ENCODE data around the gene RNU4-1. TPM values are rescaled to one million over a fixed set of nuclear protein-coding genes. Genes with fewer than 3 reads are reported as not detected.

The RNU4-1 gene
- total RNA-seq, 4 donors from 2014 or later = under 0.01 TPM

DNA sequence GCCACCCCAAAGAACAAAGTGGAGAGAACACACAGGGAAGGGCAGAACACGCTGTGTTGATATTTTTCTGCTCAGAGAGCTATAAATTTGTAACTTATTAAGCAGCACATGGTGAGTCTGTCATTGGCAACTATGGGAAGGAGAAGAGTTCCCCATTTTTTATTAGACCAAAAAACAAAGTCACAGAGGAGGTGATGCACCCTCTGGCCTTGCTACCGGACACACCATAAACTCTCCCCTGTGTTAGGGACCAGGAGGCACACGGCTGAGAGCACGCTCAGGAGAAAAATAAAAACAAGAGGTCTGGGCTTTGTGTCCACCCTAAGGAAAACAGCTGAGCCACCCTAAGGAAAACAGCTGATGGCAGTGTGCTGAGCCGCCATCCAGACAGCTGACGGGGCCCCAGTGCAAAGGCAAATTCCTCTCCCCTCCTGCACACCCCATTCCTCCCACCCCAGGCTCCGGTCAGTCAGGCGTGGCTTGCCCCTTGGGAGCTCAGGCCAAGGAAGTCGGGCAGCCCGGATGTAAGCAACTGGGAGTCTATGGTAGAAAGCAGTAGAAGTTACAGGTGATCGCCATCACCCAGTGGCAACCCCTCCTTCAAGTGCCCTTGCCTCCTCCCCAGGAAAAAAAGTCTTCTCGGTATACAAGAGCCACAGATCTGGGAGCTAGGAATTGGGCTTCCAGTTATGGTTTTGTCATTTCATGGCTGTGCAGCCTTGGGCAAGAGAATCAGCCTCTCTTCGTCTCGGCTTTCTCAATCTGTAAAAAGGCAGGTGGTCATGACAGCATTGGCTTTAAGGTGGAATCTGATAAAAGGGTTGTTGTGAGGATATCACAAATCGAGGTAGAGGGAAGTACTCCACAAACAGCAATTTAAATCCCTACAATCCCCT lies 29.9 kb downstream of the RNU4-1 start:
- TF ChIP-seq CTCF (IDR thresholded peaks at IDR 0.05) = no peak
- TF ChIP-seq POLR2A (IDR thresholded peaks at IDR 0.05) = no peak
- H3K9me3 ChIP-seq = no peaks in the 10 kb centered on the region
- peaks cover 0 to 65% (median 3%) of the 10 kb centered on the region in 4 donors for H3K4me1 ChIP-seq
- peak overlapping the region in 2 of 4 donors; percentile 98 to 100 for H3K4me3 ChIP-seq
- no peaks in the 10 kb centered on the region for H3K27me3 ChIP-seq
- no peaks in the 10 kb centered on the region for H3K36me3 ChIP-seq
- DNase-seq = peak in 1 of 3 donors; percentile 51
- H3K27ac ChIP-seq = peak overlapping the region; percentile 56 to 96 (median 89)

- Histone ChIP-seq H3K4me3 (peak overlapping the region in 2 of 4 donors; percentile 98 to 100), H3K4me1 (peaks cover 0 to 68% (median 3%) of the 10 kb centered on the region in 4 donors), H3K27ac (peak overlapping the region; percentile 56 to 96 (median 89)), H3K27me3 (no peaks in the 10 kb centered on the region), H3K36me3 (no peaks in the 10 kb centered on the region), H3K9me3 (no peaks in the 10 kb centered on the region)
- DNase-seq = peak; percentile 26 to 80 (median 67)
- TF ChIP-seq CTCF (IDR thresholded peaks at IDR 0.05) (no peak), POLR2A (IDR thresholded peaks at IDR 0.05) (no peak)
Measured at GRCh38 chr12:120261951-120262851, 30.8 kb downstream of the RNU4-1 start.

DNA sequence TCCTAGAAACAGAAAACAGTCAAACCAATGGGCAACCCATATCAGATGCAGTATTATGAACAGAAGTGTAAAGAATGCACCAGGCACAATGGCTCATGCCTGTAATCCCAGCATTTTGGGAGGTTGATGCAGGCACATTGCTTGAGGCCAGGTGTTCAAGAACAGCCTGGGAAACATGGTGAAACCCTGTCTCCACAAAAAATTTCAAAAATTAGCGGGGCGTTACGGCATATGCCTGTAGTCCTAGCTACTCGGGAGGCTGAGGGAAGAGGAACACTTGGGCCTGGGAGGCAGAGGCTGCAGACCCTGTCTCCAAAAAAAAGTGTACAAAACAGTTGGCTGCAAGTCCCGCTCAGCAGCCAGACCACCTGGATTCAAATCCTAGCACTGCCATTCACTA lies 32.4 kb downstream of the RNU4-1 start:
- DNase-seq = no peak
- H3K9me3 ChIP-seq = no peaks in the 10 kb centered on the region
- no peak overlapping the region for H3K27ac ChIP-seq
- no peak overlapping the region for H3K4me3 ChIP-seq
- H3K4me1 ChIP-seq = peaks cover 0 to 69% (median 3%) of the 10 kb centered on the region in 4 donors
- H3K36me3 ChIP-seq = no peaks in the 10 kb centered on the region
- no peaks in the 10 kb centered on the region for H3K27me3 ChIP-seq
- no peak for TF ChIP-seq POLR2A (IDR thresholded peaks at IDR 0.05)
- no peak for TF ChIP-seq CTCF (IDR thresholded peaks at IDR 0.05)

- Histone ChIP-seq H3K27me3 (no peaks in the 10 kb centered on the region), H3K27ac (peak overlapping the region in 1 of 4 donors; percentile 1), H3K36me3 (peaks cover 0 to 9% (median 0%) of the 10 kb centered on the region in 3 donors), H3K4me1 (peaks cover 0 to 68% (median 0%) of the 10 kb centered on the region in 4 donors), H3K4me3 (no peak overlapping the region), H3K9me3 (no peaks in the 10 kb centered on the region)
- no peak for DNase-seq
- TF ChIP-seq CTCF (IDR thresholded peaks at IDR 0.05) (no peak), POLR2A (IDR thresholded peaks at IDR 0.05) (no peak)
Measured at GRCh38 chr12:120259418-120260202, 33.4 kb downstream of the RNU4-1 start.

Data from Peyer's patch (tissue), 4 donors.